HG03108 (cell line): ENCODE measurements around the gene EIF1.
"Not testable (repeated sequence)": the region's sequence is repeated elsewhere in the genome, so short reads cannot be mapped to it uniquely, and the experiment has no call there.

ENCODE experiments used
- ATAC-seq: cut with Tn5 transposase; IDR thresholded peaks from one replicate; pipeline ENCODE4 v1.9.1; 2021; ENCODE audit warnings: moderate library complexity; ENCODE audit not compliant: unreplicated experiment

Gene EIF1

GRCh38 chr17:41688641-41689496 is at the start of gene EIF1:
TSS of gene EIF1 (plus strand) at chr17:41688885. CDS start at chr17:41689039, 154 bp downstream.
- ATAC-seq, result peak; percentile 62

- no peak for ATAC-seq
These were observed 49.7 kb upstream of the EIF1 start for GRCh38 chr17:41638941-41639340.

GRCh38 chr17:41639492-41640473 is 48.9 kb upstream of the EIF1 start:
- no peak for ATAC-seq

- ATAC-seq, result not testable (repeated sequence)
These were observed 48.1 kb upstream of the EIF1 start for GRCh38 chr17:41640596-41640995.

GRCh38 chr17:41642252-41643156 is 46.2 kb upstream of the EIF1 start:
- no peak for ATAC-seq

- ATAC-seq, result no peak
These were observed 41.5 kb upstream of the EIF1 start for GRCh38 chr17:41647038-41647813.

GRCh38 chr17:41647940-41648410 is 40.7 kb upstream of the EIF1 start:
- no peak for ATAC-seq

- no peak for ATAC-seq
These were observed 40.1 kb upstream of the EIF1 start for GRCh38 chr17:41648411-41649195.

- no peak for ATAC-seq
These were observed 38.7 kb upstream of the EIF1 start for GRCh38 chr17:41649923-41650519.

- ATAC-seq, result no peak
These were observed 37.7 kb upstream of the EIF1 start for GRCh38 chr17:41650794-41651624.

GRCh38 chr17:41651625-41652460 is 36.8 kb upstream of the EIF1 start:
- no peak for ATAC-seq

GRCh38 chr17:41652461-41652970 is 36.2 kb upstream of the EIF1 start:
- ATAC-seq, result no peak

- no peak for ATAC-seq
These were observed 35.3 kb upstream of the EIF1 start for GRCh38 chr17:41653421-41653820.

- ATAC-seq, result no peak
These were observed 34.6 kb upstream of the EIF1 start for GRCh38 chr17:41653892-41654677.

- no peak for ATAC-seq
These were observed 33.7 kb upstream of the EIF1 start for GRCh38 chr17:41654678-41655607.
